ENCODE data around the gene PPDPF.

- TF ChIP-seq CTCF (conservative IDR thresholded peaks at IDR 0.05 in 1 of 2, IDR thresholded peaks at IDR 0.05 in 1 of 2; ENCODE audit: low read depth in 1 of 2, low read length in 2 of 2) (no peak), EZH2 (IDR thresholded peaks at IDR 0.05; ENCODE audit: low read length, missing control alignments) (no peak)
These were observed 49.9 kb downstream of the PPDPF start for GRCh38 chr20:63570281-63571086.
